HG03066 (cell line): ENCODE results near the gene SH3TC1.

Experiments
- ATAC-seq: cut with Tn5 transposase; IDR thresholded peaks from one replicate; pipeline ENCODE4 v1.9.1; 2021; ENCODE audit warnings: low read depth; ENCODE audit not compliant: unreplicated experiment

The SH3TC1 gene

DNA sequence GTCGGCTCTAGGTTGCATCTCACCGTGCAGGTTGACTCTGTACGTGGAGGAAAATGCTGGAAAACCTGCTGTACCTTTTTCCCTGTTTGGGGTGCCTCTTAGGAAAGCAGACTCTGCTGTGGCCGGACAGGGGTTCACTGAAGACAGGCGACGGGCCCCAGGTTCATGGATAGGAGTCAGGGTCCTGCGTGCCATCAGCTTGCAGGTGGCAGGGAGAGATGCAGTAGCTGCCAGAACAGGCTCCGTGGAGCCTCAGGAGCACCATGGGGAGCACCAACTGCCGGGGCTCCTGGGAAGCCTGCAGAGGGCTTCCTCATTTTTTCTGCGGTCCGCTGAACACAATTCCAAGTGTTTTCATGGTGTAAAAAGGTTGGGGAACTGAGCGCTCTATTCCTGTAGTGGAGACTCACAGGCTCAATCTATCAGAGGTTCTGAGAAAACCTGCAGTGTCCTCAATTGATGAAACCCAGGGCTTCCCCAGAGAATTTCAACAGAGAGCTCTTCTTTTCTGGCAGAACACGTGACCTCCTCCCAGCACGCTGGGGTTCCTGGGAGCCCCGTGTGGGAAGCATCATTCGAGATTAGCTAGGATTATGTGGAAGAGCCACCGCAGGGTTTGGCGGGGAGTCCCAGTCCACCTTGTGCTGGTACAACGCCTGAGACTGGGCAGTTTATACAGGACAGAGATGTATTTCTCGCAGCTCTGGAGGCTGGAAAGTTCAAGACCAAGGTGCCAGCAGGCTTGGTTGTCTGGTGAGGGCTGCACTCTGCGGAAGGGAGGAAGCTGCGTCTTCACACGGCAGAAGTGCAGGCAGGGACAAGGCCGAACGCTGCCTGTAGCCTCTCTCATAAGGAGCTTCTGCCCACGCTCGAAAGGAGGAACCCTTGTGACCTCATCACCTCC is 72.1 kb downstream of the SH3TC1 start:
- ATAC-seq = no peak

DNA sequence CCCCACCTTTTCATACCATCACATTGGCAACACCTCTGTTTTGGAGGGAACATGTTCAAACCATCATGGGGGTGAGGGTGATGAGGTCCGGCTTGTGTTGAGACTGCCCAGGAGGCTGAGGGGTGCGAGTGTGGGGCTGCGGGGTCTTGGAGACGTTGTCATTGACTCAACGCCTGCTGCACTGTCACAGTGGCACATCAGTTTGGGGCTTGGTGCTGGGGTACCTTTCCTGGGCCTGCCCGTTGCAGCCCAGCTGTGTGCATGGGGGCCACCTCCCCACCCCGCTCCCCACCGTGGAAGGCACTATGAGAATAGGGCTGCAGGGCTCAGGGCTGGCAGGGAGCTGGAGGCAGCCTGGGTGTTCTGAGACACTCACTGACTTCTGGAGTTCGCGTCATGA is 72.7 kb downstream of the SH3TC1 start:
- no peak for ATAC-seq

DNA sequence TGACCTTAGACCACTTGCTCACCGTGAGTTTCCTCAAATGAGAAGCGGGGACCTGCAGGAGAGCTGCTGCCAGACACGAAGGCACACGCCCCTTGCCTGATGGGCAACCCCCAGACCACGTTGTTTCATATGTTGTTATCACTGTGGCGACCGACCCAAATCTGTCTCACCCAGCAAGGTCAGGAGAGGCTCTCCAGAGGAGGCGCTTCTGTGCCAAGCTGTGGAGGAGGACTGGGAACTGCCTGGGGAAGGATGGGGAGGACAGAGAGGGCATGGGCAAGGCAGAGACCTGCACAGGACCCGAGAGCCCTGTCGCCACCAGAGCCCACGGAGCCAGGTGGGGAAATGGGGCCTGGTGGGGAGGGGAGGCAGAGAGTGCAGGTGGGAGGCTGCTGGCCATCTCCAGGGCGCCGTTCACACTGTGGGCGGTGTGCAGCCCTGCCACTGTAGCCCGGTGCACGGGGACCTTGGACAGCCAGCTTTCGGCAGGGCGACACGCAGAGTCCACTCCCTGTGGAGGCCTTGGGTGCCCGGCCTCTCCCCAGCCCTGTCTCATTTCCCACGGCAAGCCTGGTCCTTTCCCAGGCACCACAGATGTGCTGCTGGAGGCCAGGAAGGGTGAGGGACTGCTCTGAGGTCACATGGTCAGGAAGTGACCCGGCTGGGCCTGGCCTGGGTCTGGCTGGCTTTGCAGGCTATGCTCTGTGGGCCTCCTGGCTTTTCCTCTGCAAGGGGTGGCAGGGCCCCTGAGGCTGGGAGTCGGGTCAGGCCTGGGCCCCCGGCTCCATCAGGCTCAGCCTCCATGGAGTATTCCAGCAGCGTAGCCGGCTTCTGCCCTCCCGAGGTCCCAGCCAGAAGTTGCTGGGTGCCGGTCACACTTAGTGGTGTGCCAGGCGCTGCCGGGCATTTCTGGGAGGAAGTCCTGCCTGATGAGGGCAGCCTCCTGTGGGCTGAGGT is 73.7 kb downstream of the SH3TC1 start:
- ATAC-seq = no peak

DNA sequence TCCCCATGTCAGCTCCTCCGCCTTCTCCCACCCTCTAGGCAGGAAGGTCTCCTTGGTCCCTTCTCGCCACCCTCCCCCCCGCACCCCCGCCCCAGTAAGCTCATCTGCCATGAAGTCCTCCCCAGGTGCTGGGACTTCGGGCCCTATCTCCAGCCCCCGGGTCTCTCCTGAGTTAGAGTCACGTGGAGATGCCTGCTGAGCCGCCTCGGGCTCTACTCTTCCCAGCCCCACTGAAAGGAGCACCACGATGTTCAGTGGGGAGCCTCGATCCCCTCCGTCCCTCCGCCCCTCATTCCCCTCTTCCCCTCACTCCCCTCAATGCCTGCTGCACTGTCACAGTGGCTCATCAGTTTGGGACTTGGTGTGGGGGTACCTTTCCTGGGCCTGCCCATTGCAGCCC is 74.4 kb downstream of the SH3TC1 start:
- ATAC-seq = no peak

DNA sequence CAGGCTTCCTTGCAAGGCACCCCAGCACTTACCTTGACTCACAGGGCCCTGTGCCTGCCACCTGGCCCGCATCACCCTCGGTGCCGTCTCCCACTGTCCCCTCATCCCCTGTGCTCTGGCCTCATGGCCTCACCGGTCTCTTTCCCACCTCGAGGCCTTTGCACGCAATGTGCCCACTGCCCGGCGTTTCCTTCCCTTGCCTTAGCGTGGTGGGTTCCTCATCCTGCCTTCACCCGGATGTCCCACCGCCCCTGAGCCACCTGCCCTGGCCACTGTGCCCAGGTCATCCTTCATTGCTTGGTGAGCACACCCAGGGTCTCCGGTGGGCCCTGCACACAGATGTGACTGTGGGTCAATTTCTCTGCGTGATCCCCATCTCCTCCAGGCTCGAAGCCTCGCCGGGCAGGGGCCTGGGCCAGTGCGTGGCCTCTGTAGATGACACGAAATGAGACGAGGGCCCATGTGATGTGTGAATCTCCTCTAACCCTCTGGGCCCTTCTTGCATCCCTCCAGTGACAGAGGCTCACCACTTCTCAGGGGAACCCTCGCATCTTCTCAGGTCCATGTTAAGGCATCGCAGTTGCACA is 75.1 kb downstream of the SH3TC1 start:
- ATAC-seq = no peak

DNA sequence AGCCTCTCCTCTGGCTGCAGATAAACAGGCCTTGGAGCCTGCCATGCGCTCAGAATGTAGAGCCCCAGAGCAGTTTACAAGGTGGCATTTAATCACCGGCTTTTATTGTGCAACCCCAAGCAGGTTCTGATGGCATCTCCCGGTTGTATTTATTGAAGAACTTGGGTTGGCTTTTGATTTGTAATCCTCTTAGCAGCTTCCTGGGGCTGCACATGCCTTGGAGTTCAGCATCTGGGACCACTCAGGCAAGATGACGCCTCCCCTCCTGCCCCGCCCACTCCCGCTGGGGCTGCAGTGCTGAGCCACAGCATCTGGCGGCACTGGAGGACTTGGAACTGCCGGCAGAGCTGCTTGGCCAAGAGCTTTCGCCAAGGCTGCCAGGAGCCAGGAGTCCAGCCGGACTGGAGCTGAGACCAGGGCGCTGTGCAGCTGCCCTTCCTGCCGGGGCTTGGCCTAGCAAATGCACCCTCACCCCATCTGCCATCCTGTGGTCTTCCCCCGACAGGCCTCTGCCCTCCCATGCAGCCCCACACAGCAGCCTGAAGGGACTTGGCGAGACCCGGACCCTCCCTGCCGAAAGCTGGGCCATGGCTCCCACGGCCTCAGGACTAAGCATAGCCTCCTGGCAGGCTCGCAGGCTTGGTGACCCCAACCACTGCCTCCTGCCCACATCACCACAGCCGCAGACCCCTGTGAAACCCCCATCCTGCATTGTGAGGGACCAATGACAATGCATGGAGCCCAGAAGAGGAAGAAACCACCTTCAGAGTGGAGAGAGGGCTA is 75.9 kb downstream of the SH3TC1 start:
- ATAC-seq = no peak

DNA sequence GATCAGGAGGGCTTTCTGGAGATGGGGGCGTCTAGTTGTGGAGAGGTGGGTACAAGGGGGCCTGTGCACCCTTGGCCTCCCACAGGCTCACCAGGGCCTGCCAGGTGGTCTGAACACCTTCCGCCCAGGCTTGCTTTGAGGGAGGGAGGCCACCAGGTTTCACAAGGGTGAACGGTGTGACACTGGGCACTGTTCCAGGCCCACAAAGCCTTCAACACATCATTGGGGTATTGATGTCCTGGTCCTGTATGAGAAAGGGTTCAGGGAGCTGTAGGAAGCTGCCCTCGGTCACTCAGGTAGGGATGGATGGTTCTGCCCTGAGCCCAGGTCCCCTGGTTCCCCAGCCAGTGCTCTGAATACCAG is 76.4 kb downstream of the SH3TC1 start:
- no peak for ATAC-seq

DNA sequence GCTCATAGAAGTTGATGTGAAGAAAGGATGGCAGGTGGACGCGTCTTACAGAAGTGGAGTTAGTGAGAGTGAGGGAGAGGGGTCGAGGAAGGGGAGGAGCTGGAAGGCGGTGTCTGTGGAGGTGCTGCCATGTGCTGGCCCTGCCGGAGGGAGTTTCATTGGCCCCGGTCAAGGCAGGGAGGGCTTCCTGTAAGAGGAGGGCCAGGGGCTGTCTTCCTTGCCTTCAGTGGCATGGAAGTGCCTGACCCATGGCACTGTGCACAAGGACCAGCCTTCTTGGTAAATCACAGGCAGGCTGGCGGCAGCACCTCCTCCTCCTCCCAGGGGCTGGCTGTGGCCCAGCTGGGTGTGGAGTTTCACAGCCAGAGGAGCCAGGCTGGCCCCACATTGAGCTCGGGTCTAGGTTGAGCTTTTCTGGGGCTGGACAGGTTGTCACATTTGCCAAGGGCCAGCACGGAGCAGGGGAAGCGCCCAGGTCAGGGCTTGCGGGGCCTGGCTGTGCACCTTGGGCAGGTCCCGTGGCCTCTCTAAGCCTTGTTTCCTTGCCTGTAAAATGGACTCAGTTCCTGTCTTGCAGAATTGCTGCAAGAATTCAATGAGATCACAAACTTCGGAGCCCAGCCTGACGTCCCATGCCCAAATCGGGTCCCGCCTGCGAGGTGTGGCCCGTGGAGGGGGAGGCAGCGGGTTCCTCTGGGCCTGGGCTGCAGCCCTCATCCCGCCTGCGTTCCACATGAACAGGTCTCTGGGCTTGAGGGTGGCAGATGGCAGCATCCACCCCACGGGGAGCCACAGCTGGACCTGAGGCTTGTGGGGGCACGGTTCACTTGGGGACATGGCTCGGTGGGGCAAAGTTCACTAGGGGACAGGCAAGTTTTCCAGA is 77.5 kb downstream of the SH3TC1 start:
- ATAC-seq = no peak

DNA sequence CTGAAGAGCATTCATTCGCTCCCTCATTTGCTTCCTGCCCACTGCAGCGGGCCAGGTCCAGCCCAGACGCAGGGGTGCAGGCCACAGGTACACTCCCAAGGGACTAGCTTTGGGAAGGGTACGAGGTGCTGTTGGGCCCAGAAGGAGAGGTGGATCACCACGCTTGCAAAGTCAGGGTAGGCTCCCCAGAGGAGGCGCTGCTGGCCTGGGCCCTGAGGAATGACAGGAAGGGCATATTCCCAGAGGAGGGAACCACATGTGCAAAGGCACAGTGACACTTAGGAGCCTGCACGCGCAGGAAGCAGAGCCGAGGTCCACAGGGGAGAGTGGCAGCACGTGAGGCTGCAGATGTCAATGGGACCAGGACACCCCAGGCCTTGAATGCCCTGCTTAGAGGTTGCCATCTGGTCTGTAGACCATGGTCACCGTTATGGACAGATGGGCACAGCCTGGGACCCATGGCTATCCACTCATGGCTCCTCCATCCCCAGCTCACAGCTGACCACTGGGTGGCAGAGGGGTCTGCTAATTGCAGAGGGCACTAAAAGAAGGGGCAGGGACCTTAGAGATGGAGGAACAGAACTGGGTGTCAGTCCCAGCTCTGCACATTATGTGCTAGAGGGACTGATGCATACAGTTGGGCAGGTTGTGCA is 78.4 kb downstream of the SH3TC1 start:
- ATAC-seq = no peak

DNA sequence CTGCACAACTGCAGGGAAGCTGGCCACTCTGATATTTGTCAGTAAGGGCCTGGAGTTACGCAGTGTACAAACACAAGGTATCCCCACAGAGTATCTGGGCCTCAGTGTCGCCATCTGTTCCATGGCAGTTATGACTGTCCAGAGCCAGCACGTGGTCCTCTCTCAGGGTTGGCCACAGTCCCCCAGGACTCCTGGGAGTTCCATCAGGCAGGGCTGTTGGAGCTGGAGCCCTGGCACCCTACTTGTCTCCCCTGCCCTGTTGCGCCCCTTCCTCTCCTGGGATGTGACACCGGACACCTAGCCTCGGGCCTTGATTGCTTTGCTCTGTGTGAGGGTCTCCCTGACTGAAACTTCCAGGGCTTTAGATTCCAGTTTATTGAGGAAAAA is 78.9 kb downstream of the SH3TC1 start:
- no peak for ATAC-seq

DNA sequence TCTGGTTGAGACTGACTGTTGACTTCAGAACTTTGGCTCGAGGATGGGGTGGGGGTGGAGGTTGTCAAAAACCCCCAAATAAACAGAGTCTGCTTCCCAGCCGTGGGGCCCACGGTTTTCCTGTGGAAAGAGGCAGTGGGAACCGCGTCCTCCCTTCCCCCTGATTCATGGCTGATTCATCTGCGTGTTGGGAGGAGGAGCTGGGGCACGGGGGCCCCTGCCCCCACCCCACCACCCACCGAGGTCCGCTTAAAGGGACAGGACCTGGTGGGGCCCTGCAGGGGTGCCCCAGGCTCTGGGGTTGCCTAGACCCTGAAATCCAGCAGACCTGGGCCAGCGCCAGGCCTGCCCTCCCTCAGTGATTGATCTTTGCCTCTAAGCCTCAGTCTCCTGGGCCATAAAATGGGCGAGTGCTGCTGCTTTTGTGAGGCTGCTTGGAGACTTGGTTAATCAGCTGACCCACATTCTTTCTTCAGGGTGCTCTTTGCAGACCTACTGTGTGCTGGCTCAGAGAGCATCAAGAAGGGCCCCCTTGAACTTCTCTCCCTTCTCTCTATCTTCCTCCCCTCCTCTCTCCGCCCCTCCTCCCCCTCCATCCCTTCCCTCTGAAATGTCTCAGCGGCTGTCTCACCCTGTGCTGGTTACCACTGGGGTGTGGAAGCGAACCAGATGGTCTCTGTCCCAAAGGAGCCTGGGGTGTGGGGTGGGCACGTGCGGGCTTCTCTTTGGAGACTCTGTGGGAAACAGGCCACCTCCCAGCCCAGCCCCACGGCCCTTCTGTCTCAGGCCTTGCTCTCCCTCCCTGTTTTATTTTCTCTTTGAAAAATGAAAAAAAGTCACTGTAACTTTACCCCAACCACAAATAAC is 79.6 kb downstream of the SH3TC1 start:
- no peak for ATAC-seq

DNA sequence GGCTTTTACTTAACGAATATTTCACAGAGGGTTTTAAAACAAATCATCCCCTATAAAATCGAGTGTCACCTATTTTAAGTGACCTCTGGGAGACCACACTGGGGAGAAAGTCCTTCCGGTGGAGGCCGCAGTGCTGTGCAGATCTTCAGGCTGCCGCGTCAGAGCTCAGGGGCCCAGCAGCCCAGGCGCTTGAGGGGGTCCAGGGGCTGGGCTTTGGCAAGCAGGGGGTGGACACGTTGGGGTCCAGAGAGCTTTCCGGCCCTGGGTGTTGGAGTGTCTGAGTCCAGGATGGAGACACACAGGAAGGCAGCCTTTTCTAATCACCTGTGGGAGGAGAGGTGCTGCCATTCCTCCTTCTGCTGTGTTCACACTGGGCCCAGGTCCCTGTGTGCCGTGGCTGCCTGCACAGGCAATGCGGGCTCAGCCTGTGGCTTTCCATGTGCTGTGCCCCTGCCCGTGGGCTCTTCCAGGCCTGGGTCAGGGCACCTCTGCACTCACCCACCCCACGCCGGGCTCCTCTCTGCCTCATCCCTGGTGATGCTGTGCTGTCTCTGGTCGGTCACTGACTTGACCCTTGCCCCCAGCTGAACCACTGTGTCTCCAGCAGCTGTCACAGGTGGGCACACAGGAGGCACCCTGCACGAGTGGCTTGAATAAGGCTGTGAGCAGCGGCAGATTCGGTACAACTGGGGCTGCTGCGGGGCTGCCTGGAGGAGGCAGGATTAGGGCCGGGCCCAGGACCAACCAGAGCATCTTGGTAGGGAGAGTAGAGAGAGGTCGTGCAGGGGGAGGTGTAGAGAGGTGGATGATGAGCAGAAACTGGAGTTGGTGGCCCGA is 80.4 kb downstream of the SH3TC1 start:
- ATAC-seq = no peak

DNA sequence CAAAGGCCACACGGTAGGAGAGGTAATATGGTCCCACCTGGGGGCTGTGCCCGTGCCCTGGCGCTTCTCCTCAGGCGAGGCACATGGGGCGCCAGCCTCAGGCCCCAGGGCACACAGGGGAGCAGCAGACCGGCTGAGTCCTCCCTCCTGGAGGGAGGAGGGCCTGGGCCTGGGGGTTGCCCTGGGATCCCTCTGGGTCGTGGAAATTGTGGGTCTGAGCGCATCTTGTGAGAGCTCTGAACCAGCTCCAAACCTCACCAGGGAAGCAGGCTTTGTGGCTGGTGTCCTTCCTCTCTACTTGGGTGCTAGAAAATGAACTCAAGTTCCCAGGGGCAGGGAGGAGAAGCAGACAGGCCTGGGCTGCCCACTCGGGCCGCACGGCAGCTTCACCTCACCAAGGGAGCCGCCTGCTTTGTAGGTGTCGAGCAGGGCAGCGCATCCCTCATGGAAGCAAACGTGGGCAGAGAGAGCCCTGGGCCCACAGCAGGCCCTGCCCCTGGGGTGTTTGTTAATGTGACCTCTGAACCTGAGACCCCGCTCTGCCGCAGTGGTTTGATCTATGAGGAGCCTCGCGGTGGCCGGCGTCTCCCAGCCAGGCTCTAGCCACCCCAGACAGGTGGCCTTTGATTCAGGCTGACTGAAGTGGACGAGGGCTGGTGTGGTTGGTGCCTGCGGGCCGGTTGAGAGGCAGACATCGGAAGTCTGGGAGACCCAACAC is 81.2 kb downstream of the SH3TC1 start:
- ATAC-seq = no peak

DNA sequence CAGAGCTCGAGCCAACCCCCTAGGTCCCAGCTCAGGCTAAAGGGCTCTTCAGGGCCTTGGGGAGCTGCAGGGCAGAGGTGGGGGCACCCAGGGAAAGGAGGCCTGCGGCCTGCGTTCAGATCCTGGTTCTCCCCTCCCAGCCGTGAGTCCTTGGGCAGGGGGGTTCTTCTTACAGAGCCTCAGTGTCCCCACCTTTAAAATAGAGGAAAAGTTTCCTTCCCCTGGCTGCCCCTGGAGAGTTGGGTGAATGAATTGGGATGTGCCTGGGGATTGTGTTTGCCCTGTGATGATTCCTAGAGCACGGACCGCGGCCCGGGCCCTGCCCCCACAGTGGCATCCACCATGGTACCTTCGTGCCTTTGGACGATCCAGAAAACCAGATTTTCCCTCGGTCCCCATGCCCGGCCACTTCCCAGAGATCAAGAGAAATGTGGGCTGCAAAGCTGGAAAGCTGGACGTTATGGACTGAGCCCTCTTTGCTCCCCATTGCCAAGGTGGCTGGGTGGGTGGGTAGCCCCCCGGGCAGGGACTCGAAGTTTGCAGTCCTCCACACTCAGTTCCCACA is 81.9 kb downstream of the SH3TC1 start:
- ATAC-seq = no peak

DNA sequence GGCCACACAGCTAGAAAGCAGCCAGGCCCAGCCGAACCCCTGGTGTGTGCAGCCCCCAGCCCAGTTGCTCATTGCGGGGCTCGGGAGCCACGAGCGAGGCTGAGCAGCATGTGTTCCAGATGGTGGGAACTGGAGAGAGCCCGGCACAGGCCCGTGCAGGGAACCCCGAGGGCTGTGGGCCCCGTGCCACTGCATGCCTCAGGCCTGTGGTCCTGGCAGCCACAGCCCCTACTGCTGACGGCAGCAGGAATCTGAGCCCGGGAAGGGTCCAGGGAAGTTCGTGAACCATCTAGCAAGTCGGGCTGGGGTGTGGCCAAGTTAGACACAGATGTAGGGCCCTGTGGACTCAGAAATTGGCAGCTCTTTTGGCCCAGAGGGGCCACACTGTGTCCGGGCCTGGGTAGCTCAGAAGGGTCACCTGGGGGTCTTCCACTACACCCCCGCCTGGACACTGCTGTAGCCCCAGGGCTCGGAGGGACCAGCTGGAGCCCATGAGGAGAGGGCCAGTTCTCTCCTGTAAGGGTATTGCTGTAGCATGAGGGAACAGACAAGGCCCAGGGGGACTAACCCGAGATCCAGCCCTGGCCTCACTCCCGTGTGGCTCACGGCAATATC is 82.5 kb downstream of the SH3TC1 start:
- ATAC-seq = no peak

DNA sequence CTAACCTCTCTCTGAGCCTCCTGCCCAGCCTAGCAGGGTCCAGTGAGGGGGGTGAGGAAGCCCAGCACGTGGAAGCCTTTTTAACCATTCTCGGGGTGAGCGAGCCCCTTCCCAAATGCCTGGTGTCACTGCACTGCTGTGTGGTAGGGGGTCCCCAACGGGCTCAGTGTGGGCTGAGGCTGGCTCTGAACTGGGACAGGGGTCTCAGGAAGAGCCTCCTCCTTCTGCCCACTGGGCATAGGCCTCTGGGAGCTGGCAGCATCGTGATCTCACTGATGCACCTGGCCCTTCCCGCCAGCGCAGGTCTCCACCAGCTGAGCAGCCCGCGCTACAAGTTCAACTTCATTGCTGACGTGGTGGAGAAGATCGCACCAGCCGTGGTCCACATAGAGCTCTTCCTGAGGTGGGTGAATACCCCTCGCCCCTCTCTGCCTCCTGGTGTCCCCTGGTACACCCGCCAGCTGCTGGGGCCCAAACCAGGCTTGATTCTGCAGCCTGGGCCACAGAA is 83.1 kb downstream of the SH3TC1 start:
- no peak for ATAC-seq
